ENCODE measurements around the gene PPCS. TPM values are rescaled to one million over a fixed set of nuclear protein-coding genes. Genes with fewer than 3 reads are reported as not detected.
"Not testable (repeated sequence)": the region's sequence is repeated elsewhere in the genome, so short reads cannot be mapped to it uniquely, and the experiment has no call there.

The PPCS gene
- total RNA-seq, 1 donor from 2014 or later = 41.7 TPM

GRCh38 chr1:42482635-42483153 lies 26.4 kb downstream of the PPCS start:
- Mint-ChIP-seq H3K27me3 (ENCODE audit: unreplicated experiment) (no peaks in the 10 kb centered on the region), H3K27ac (ENCODE audit: unreplicated experiment) (no peak overlapping the region), H3K9me3 (ENCODE audit: unreplicated experiment) (no peaks in the 10 kb centered on the region), H3K36me3 (ENCODE audit: unreplicated experiment) (no peaks in the 10 kb centered on the region), H3K4me3 (ENCODE audit: unreplicated experiment) (no peak overlapping the region), H3K4me1 (ENCODE audit: unreplicated experiment) (no peaks in the 10 kb centered on the region)
- DNase-seq (ENCODE audit: extremely low spot score, unreplicated experiment) = no peak
- TF ChIP-seq CTCF (IDR thresholded peaks at IDR 0.05) = no peak

GRCh38 chr1:42484382-42484781 lies 28.0 kb downstream of the PPCS start:
- no peak overlapping the region for H3K4me3 Mint-ChIP-seq (ENCODE audit: unreplicated experiment)

GRCh38 chr1:42490237-42490636 lies 33.9 kb downstream of the PPCS start:
- Mint-ChIP-seq H3K4me3 (ENCODE audit: unreplicated experiment) (no peak overlapping the region), H3K36me3 (ENCODE audit: unreplicated experiment) (no peaks in the 10 kb centered on the region), H3K9me3 (ENCODE audit: unreplicated experiment) (no peaks in the 10 kb centered on the region), H3K4me1 (ENCODE audit: unreplicated experiment) (peaks cover 4% of the 10 kb centered on the region), H3K27ac (ENCODE audit: unreplicated experiment) (no peak overlapping the region), H3K27me3 (ENCODE audit: unreplicated experiment) (no peaks in the 10 kb centered on the region)
- TF ChIP-seq CTCF (IDR thresholded peaks at IDR 0.05) = no peak
- no peak for DNase-seq (ENCODE audit: extremely low spot score, unreplicated experiment)

More at GRCh38 chr1:42484382-42484781, 28.0 kb downstream of the PPCS start:
- no peaks in the 10 kb centered on the region for H3K27me3 Mint-ChIP-seq (ENCODE audit: unreplicated experiment)
- no peaks in the 10 kb centered on the region for H3K9me3 Mint-ChIP-seq (ENCODE audit: unreplicated experiment)
- no peaks in the 10 kb centered on the region for H3K36me3 Mint-ChIP-seq (ENCODE audit: unreplicated experiment)
- no peaks in the 10 kb centered on the region for H3K4me1 Mint-ChIP-seq (ENCODE audit: unreplicated experiment)
- no peak overlapping the region for H3K27ac Mint-ChIP-seq (ENCODE audit: unreplicated experiment)
- no peak for TF ChIP-seq CTCF (IDR thresholded peaks at IDR 0.05)
- no peak for DNase-seq (ENCODE audit: extremely low spot score, unreplicated experiment)

- not testable (repeated sequence) for H3K27me3 Mint-ChIP-seq (ENCODE audit: unreplicated experiment); H3K4me1 Mint-ChIP-seq (ENCODE audit: unreplicated experiment); DNase-seq (ENCODE audit: extremely low spot score, unreplicated experiment); H3K4me3 Mint-ChIP-seq (ENCODE audit: unreplicated experiment); H3K27ac Mint-ChIP-seq (ENCODE audit: unreplicated experiment)
- H3K9me3 Mint-ChIP-seq (ENCODE audit: unreplicated experiment) = peaks cover 24% of the 10 kb centered on the region
- H3K36me3 Mint-ChIP-seq (ENCODE audit: unreplicated experiment) = peaks cover 18% of the 10 kb centered on the region
Measured at GRCh38 chr1:42502031-42502430, 45.7 kb downstream of the PPCS start.

- H3K4me3 Mint-ChIP-seq (ENCODE audit: unreplicated experiment) = no peak overlapping the region
- DNase-seq (ENCODE audit: extremely low spot score, unreplicated experiment) = no peak
- no peak for TF ChIP-seq CTCF (IDR thresholded peaks at IDR 0.05)
- peaks cover 16% of the 10 kb centered on the region for H3K36me3 Mint-ChIP-seq (ENCODE audit: unreplicated experiment)
- no peak overlapping the region for H3K27ac Mint-ChIP-seq (ENCODE audit: unreplicated experiment)
- H3K27me3 Mint-ChIP-seq (ENCODE audit: unreplicated experiment) = no peaks in the 10 kb centered on the region
- H3K9me3 Mint-ChIP-seq (ENCODE audit: unreplicated experiment) = peaks cover 27% of the 10 kb centered on the region
- no peaks in the 10 kb centered on the region for H3K4me1 Mint-ChIP-seq (ENCODE audit: unreplicated experiment)
Measured at GRCh38 chr1:42504535-42505128, 48.3 kb downstream of the PPCS start.
